ENCODE data around the gene RAB3IL1.

GRCh38 chr11:61961570-61962212 lies 44.3 kb upstream of the RAB3IL1 start:
- TF ChIP-seq, protein P1, sequence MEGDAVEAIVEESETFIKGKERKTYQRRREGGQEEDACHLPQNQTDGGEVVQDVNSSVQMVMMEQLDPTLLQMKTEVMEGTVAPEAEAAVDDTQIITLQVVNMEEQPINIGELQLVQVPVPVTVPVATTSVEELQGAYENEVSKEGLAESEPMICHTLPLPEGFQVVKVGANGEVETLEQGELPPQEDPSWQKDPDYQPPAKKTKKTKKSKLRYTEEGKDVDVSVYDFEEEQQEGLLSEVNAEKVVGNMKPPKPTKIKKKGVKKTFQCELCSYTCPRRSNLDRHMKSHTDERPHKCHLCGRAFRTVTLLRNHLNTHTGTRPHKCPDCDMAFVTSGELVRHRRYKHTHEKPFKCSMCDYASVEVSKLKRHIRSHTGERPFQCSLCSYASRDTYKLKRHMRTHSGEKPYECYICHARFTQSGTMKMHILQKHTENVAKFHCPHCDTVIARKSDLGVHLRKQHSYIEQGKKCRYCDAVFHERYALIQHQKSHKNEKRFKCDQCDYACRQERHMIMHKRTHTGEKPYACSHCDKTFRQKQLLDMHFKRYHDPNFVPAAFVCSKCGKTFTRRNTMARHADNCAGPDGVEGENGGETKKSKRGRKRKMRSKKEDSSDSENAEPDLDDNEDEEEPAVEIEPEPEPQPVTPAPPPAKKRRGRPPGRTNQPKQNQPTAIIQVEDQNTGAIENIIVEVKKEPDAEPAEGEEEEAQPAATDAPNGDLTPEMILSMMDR (IDR thresholded peaks at IDR 0.05) = no peak
- TF ChIP-seq POLR2A (IDR thresholded peaks at IDR 0.05) = no peak
